Choroid plexus epithelial cell (primary cell): ENCODE data around the gene ZNF213.
A peak's percentile ranks its signal among the peaks of the same experiment; 100 is the strongest.

ENCODE experiments used
- DNase-seq: peaks from one replicate; pipeline ENCODE4 v3.0.0-alpha.2; 2010; ENCODE audit warnings: low read depth
- H3K4me3 ChIP-seq: 2 replicates; pipeline ENCODE4 v1.5.1; 2011; ENCODE audit warnings: low read depth, mild to moderate bottlenecking, control low read depth, low read length, moderate library complexity
- CTCF ChIP-seq: conservative IDR thresholded peaks from 2 replicates; pipeline ENCODE4 v1.5.1; 2011; ENCODE audit warnings: low read depth, mild to moderate bottlenecking, control low read depth, inconsistent platforms, low read length, moderate library complexity

ZNF213 gene

GRCh38 chr16:3187798-3188674 lies 53.2 kb downstream of the ZNF213 start, which contains the start of gene OR1F1:
OR1F1 (plus strand) TSS chr16:3188204.
- peak within 1 kb of the TSS; percentile 55 for H3K4me3 ChIP-seq
- peak; percentile 53 for DNase-seq

GRCh38 chr16:3188675-3188924 lies 53.8 kb downstream of the ZNF213 start:
- DNase-seq = no peak
- H3K4me3 ChIP-seq = peak overlapping the region; percentile 55
- no peak for TF ChIP-seq CTCF

More at GRCh38 chr16:3187798-3188674, 53.2 kb downstream of the ZNF213 start, which contains the start of gene OR1F1:
- TF ChIP-seq CTCF = no peak

- peak; percentile 58 for DNase-seq
- TF ChIP-seq CTCF = no peak
- H3K4me3 ChIP-seq = peak overlapping the region; percentile 55
These were observed 54.3 kb downstream of the ZNF213 start for GRCh38 chr16:3188925-3189825.

GRCh38 chr16:3189869-3190268 lies 55.0 kb downstream of the ZNF213 start:
- no peak for TF ChIP-seq CTCF
- no peak for DNase-seq
- no peak overlapping the region for H3K4me3 ChIP-seq

- TF ChIP-seq CTCF = no peak
- H3K4me3 ChIP-seq = no peak overlapping the region
- DNase-seq = no peak
These were observed 56.1 kb downstream of the ZNF213 start for GRCh38 chr16:3190949-3191353.
